CD14-positive monocyte (primary cell): ENCODE results near the gene MAD1L1. TPM values are rescaled to one million over a fixed set of nuclear protein-coding genes. Genes with fewer than 3 reads are reported as not detected.

Source experiments
- DNase-seq, 3 donors: peaks; one replicate each; pipeline ENCODE4 v3.0.0-alpha.2; 2011 to 2022
- H2AFZ ChIP-seq: 2 replicates; pipeline ENCODE4 v1.6.0; 2012; ENCODE audit warnings: mild to moderate bottlenecking, low read depth, low read length, inconsistent platforms; ENCODE audit not compliant: insufficient read depth, poor library complexity, severe bottlenecking
- H3K27ac ChIP-seq, 2 donors: 1 replicate in 1 of 2; 2 replicates in 1 of 2; pipeline ENCODE4 v1.5.1; 2012 to 2013; ENCODE audit warnings: low read length in 2 of 2, control low read depth in 1 of 2, inconsistent platforms in 1 of 2, low read depth in 1 of 2, mild to moderate bottlenecking in 1 of 2
- H3K27me3 ChIP-seq, 2 donors: one replicate each; pipeline versions ENCODE4 v1.6.0 to v1.6.1; 2011 to 2013; ENCODE audit warnings: low read length in 2 of 2; ENCODE audit not compliant: control insufficient read depth in 2 of 2, insufficient read depth in 2 of 2
- H3K36me3 ChIP-seq, 2 donors: replicated peaks in 1 of 2; 1 replicate in 1 of 2; 2 replicates in 1 of 2; pipeline versions ENCODE4 v1.5.1 to v1.6.1; 2012 to 2013; ENCODE audit warnings: low read length in 2 of 2, control low read depth in 1 of 2, inconsistent platforms in 1 of 2, mild to moderate bottlenecking in 1 of 2; ENCODE audit not compliant: insufficient read depth in 2 of 2, control insufficient read depth in 1 of 2
- H3K4me1 ChIP-seq, 2 donors: 1 replicate in 1 of 2; 2 replicates in 1 of 2; pipeline versions ENCODE4 v1.5.1 to v1.6.1; 2012 to 2013; ENCODE audit warnings: low read length in 2 of 2, control low read depth in 1 of 2, inconsistent platforms in 1 of 2, mild to moderate bottlenecking in 1 of 2, moderate library complexity in 1 of 2; ENCODE audit not compliant: insufficient read depth in 2 of 2, control insufficient read depth in 1 of 2
- H3K4me2 ChIP-seq: replicated peaks from 2 replicates; pipeline ENCODE3; 2012; ENCODE audit warnings: low read length, moderate library complexity, mild to moderate bottlenecking; ENCODE audit not compliant: poor library complexity, severe bottlenecking; ENCODE audit errors: extremely low read depth
- H3K4me3 ChIP-seq, 3 experiments: fragments of 200-600 bp in 1 of 3; sonication (generic) in 1 of 3; replicated peaks in 1 of 3; 1 replicate in 2 of 3; 2 replicates in 1 of 3; pipeline ENCODE4 v1.5.1; 2011 to 2013; ENCODE audit warnings: low read length in 3 of 3, mild to moderate bottlenecking in 3 of 3, control low read depth in 2 of 3, low read depth in 2 of 3, inconsistent platforms in 1 of 3, moderate library complexity in 1 of 3
- H3K79me2 ChIP-seq: 2 replicates; pipeline ENCODE4 v1.6.0; 2012; ENCODE audit warnings: mild to moderate bottlenecking, control low read depth, inconsistent platforms, low read length, moderate library complexity; ENCODE audit not compliant: insufficient read depth
- H3K9ac ChIP-seq: 2 replicates; pipeline ENCODE4 v1.6.0; 2017; ENCODE audit warnings: low read length, mild to moderate bottlenecking; ENCODE audit not compliant: insufficient read depth, poor library complexity, severe bottlenecking
- H3K9me3 ChIP-seq, 2 donors: replicated peaks in 1 of 2; 1 replicate in 1 of 2; 2 replicates in 1 of 2; pipeline versions ENCODE4 v1.5.1 to v1.6.1; 2012 to 2013; ENCODE audit warnings: low read length in 2 of 2, control low read depth in 1 of 2; ENCODE audit not compliant: control insufficient read depth in 1 of 2, insufficient read depth in 1 of 2
- H4K20me1 ChIP-seq: 2 replicates; pipeline ENCODE4 v1.6.0; 2012; ENCODE audit warnings: mild to moderate bottlenecking, low read length, control low read depth, moderate library complexity; ENCODE audit not compliant: insufficient read depth
- H3K27ac Mint-ChIP-seq, 7 donors: one replicate each; pipeline ENCODE4 v1.8.0; 2020; ENCODE audit warnings: mild to moderate bottlenecking in 7 of 7, mixed read lengths in 7 of 7, moderate library complexity in 6 of 7, inconsistent platforms in 2 of 7
- H3K27me3 Mint-ChIP-seq, 3 donors: one replicate each; pipeline ENCODE4 v1.8.0; 2021 to 2022; ENCODE audit warnings: low read depth in 3 of 3, mild to moderate bottlenecking in 3 of 3, mixed read lengths in 3 of 3, moderate library complexity in 3 of 3, inconsistent platforms in 1 of 3
- H3K36me3 Mint-ChIP-seq, 2 donors: one replicate each; pipeline ENCODE4 v1.8.0; 2020; ENCODE audit warnings: mixed read lengths in 2 of 2, inconsistent platforms in 1 of 2, mild to moderate bottlenecking in 1 of 2
- H3K4me1 Mint-ChIP-seq: one replicate; pipeline ENCODE4 v1.8.0; 2020; ENCODE audit warnings: mild to moderate bottlenecking, mixed read lengths
- H3K4me3 Mint-ChIP-seq, 2 donors: one replicate each; pipeline ENCODE4 v1.8.0; 2020; ENCODE audit warnings: mild to moderate bottlenecking in 2 of 2, mixed read lengths in 2 of 2, moderate library complexity in 1 of 2
- H3K9me3 Mint-ChIP-seq, 7 donors: one replicate each; pipeline ENCODE4 v1.8.0; 2020 to 2022; ENCODE audit warnings: mixed read lengths in 7 of 7, mild to moderate bottlenecking in 6 of 7, moderate library complexity in 6 of 7, inconsistent platforms in 2 of 7
- WGBS: methylation state at CpG from one replicate; pipeline ENCODE4 v1.1.5; 2013; ENCODE audit warnings: missing lambda C conversion rate; ENCODE audit not compliant: insufficient coverage; 5-methylcytosine and 5-hydroxymethylcytosine counted together
- intact Hi-C, 2 donors: fragments of 100-400 bp; cut with micrococcal nuclease; formaldehyde crosslinking; loops; one replicate each; pipeline versions ENCODE4 v1.15.0 to v1.15.1; 2023
- polyA plus RNA-seq, 3 donors: library from polyadenylated mRNA; depleted of rRNA in 1 of 3; unstranded in 2 of 3; stranded (reverse) in 1 of 3; fragments of 300-500 nt in 2 of 3; fragments of >200 nt in 1 of 3; fragmentation: Illumina TruSeq in 2 of 3; gene quantifications; 1 replicate in 2 of 3; 2 replicates in 1 of 3; pipeline ENCODE4 v1.2.3, GENCODE V29; 2012 to 2021
- TF ChIP-seq, protein P1 (sequence below): fragments of 200-600 bp; IDR thresholded peaks from one replicate; pipeline ENCODE4 v1.8.0; 2022; ENCODE audit warnings: antibody characterized with exemption, mild to moderate bottlenecking

The MAD1L1 gene
- polyA plus RNA-seq, 3 donors, result 22.0 to 39.4 (median 33.2) TPM

DNA sequence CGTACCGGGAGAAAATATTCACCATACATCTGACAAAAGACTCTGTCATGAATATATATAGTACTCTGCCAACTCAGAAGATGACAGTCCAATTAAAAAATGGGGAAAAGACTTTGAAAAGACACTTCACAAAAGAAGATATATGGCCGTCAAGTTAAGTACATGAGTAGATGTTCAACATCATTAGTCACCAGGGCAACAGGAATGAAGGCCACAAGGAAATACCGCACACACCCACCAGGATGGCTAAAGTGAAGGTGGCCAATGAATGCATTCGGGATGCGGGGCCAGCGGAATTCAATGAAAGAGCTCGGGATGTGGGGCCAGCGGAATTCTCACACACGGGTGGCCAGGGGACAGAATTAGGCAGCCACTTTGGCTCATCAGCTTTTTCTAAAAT, 42.2 kb downstream of the MAD1L1 start:
- peaks cover 0 to 2% (median 1%) of the 10 kb centered on the region in 3 donors for H3K27me3 Mint-ChIP-seq

DNA sequence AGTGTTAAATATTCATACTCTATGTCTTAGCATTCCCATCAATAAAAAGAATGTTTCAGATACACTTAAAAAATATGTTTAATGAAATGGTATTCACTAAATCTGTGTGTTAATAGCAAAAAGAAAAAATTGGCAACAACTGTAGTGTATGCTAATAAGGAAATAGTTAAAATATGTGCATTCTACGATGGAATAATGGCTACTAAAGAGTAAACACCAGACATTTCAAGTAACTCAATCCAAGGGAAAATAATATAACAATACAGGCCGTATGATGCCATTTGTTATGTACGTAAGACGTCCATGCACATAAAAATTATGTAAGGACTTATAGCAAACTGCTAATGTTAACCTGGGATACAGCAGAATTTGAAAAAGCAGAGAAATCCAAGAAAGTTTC, 46.6 kb downstream of the MAD1L1 start:
- H3K27me3 Mint-ChIP-seq, result peaks cover 0 to 2% (median 0%) of the 10 kb centered on the region in 3 donors
- Histone ChIP-seq H2AFZ (no peak overlapping the region), H3K4me1 (no peaks in the 10 kb centered on the region), H3K79me2 (no peaks in the 10 kb centered on the region), H3K4me2 (no peak overlapping the region), H4K20me1 (no peaks in the 10 kb centered on the region), H3K9ac (no peak overlapping the region), H3K4me3 (no peak overlapping the region), H3K27me3 (no peaks in the 10 kb centered on the region), H3K36me3 (peaks cover 8 to 54% of the 10 kb centered on the region in 2 donors), H3K9me3 (no peaks in the 10 kb centered on the region), H3K27ac (no peak overlapping the region)
- H3K4me1 Mint-ChIP-seq, result no peaks in the 10 kb centered on the region
- no peak for DNase-seq
- WGBS, result 100% methylated on average over 2 of the region's 4 CpGs
- no peak overlapping the region for H3K4me3 Mint-ChIP-seq
- intact Hi-C loops, result no loop called here
- peaks cover 42 to 60% of the 10 kb centered on the region in 2 donors for H3K36me3 Mint-ChIP-seq
- TF ChIP-seq, protein P1, sequence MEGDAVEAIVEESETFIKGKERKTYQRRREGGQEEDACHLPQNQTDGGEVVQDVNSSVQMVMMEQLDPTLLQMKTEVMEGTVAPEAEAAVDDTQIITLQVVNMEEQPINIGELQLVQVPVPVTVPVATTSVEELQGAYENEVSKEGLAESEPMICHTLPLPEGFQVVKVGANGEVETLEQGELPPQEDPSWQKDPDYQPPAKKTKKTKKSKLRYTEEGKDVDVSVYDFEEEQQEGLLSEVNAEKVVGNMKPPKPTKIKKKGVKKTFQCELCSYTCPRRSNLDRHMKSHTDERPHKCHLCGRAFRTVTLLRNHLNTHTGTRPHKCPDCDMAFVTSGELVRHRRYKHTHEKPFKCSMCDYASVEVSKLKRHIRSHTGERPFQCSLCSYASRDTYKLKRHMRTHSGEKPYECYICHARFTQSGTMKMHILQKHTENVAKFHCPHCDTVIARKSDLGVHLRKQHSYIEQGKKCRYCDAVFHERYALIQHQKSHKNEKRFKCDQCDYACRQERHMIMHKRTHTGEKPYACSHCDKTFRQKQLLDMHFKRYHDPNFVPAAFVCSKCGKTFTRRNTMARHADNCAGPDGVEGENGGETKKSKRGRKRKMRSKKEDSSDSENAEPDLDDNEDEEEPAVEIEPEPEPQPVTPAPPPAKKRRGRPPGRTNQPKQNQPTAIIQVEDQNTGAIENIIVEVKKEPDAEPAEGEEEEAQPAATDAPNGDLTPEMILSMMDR, result no peak
- peaks cover 0 to 8% (median 3%) of the 10 kb centered on the region in 7 donors for H3K9me3 Mint-ChIP-seq
- H3K27ac Mint-ChIP-seq, result no peak overlapping the region

More for the DNA sequence above, 42.2 kb downstream of the MAD1L1 start:
- H3K27me3 ChIP-seq, result no peaks in the 10 kb centered on the region
- H3K4me3 ChIP-seq, result no peak overlapping the region
- peaks cover 18 to 77% of the 10 kb centered on the region in 2 donors for H3K36me3 ChIP-seq
- H3K4me3 Mint-ChIP-seq, result no peak overlapping the region
- TF ChIP-seq, protein P1, result no peak
- no peak overlapping the region for H3K4me2 ChIP-seq
- peaks cover 4 to 5% of the 10 kb centered on the region in 2 donors for H3K9me3 ChIP-seq
- H3K4me1 ChIP-seq, result no peaks in the 10 kb centered on the region
- no peak for DNase-seq
- no peaks in the 10 kb centered on the region for H4K20me1 ChIP-seq
- no peaks in the 10 kb centered on the region for H3K79me2 ChIP-seq
- no peak overlapping the region for H3K9ac ChIP-seq
- intact Hi-C loops, result no loop called here
- no peak overlapping the region for H3K27ac ChIP-seq
- peaks cover 4 to 9% (median 8%) of the 10 kb centered on the region in 7 donors for H3K9me3 Mint-ChIP-seq
- no peaks in the 10 kb centered on the region for H3K4me1 Mint-ChIP-seq
- peaks cover 46 to 66% of the 10 kb centered on the region in 2 donors for H3K36me3 Mint-ChIP-seq
- H2AFZ ChIP-seq, result no peak overlapping the region
- H3K27ac Mint-ChIP-seq, result peak overlapping the region in 1 of 7 donors; percentile 4
- 100% methylated on average over 2 of the region's 10 CpGs for WGBS
